NB4 (cell line): Measurements from ENCODE around the gene ESRRA.

ENCODE experiments used
- POLR2A ChIP-seq: IDR thresholded peaks from 2 replicates; pipeline ENCODE4 v1.6.1; 2011; ENCODE audit warnings: mild to moderate bottlenecking; ENCODE audit not compliant: insufficient read length; ENCODE audit errors: extremely low read depth
- TF ChIP-seq, protein P1 (sequence below): IDR thresholded peaks from one replicate; pipeline ENCODE4 v1.5.1; 2012; ENCODE audit warnings: low read depth, low read length

DNA sequence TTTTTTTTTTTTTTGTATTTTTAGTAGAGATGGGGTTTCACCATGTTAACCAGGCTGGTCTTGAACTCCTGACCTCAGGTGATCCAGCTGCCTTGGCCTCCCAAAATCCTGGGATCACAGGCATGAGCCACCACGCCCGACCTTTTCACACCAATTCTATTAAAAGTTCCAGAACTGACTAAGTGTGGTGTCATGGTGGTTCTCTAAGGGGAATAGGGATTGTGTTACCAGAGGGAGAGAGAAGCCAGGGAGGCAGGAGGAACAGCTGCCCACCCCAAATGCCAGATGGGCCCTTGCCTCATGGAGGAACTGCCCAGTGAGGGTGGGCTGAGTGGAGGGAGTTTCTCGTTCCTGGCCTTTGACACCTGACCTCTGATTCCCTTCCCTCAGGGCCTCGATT, 59.6 kb downstream of the ESRRA start:
- TF ChIP-seq, protein P1, sequence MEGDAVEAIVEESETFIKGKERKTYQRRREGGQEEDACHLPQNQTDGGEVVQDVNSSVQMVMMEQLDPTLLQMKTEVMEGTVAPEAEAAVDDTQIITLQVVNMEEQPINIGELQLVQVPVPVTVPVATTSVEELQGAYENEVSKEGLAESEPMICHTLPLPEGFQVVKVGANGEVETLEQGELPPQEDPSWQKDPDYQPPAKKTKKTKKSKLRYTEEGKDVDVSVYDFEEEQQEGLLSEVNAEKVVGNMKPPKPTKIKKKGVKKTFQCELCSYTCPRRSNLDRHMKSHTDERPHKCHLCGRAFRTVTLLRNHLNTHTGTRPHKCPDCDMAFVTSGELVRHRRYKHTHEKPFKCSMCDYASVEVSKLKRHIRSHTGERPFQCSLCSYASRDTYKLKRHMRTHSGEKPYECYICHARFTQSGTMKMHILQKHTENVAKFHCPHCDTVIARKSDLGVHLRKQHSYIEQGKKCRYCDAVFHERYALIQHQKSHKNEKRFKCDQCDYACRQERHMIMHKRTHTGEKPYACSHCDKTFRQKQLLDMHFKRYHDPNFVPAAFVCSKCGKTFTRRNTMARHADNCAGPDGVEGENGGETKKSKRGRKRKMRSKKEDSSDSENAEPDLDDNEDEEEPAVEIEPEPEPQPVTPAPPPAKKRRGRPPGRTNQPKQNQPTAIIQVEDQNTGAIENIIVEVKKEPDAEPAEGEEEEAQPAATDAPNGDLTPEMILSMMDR: no peak
- TF ChIP-seq POLR2A: no peak
